SK-N-MC (cell line): ENCODE data around the gene BRD1.
"Not testable (repeated sequence)": the region's sequence is repeated elsewhere in the genome, so short reads cannot be mapped to it uniquely, and the experiment has no call there.

Source experiments
- DNase-seq: peaks from one replicate; pipeline ENCODE4 v3.0.0-alpha.2; 2011; ENCODE audit warnings: low read depth, low spot score
- H3K27ac ChIP-seq: fragments of 200-600 bp; sonication (generic); 2 replicates; pipeline ENCODE4 v1.5.1; 2016; ENCODE audit warnings: mixed run types
- H3K36me3 ChIP-seq: fragments of 200-600 bp; sonication (generic); 2 replicates; pipeline ENCODE4 v1.6.1; 2017; ENCODE audit warnings: antibody characterized with exemption, low read length, mixed read lengths; ENCODE audit not compliant: insufficient read depth
- H3K4me3 ChIP-seq: fragments of 200-600 bp; sonication (generic); 2 replicates; pipeline ENCODE4 v1.5.1; 2016
- H3K9ac ChIP-seq: fragments of 200-600 bp; sonication (generic); 2 replicates; pipeline ENCODE4 v1.8.0; 2017; ENCODE audit warnings: mixed run types, mixed read lengths; ENCODE audit not compliant: insufficient read length
- H3K9me3 ChIP-seq: fragments of 200-600 bp; sonication (generic); 2 replicates; pipeline ENCODE4 v1.6.1; 2017; ENCODE audit warnings: low read depth, mild to moderate bottlenecking, antibody characterized with exemption, low read length, moderate library complexity, mixed read lengths
- EZH2 ChIP-seq: fragments of 200-600 bp; sonication (generic); IDR thresholded peaks from one replicate; pipeline ENCODE4 v1.6.1; 2017; ENCODE audit warnings: antibody characterized with exemption
- FOXP2 ChIP-seq: optimal IDR thresholded peaks from 2 replicates; pipeline ENCODE3; 2011; ENCODE audit warnings: mild to moderate bottlenecking, moderate library complexity; ENCODE audit not compliant: insufficient read depth; ENCODE audit errors: extremely low read length, control extremely low read depth
- POLR2AphosphoS5 ChIP-seq: IDR thresholded peaks from 2 replicates; pipeline ENCODE4 v1.6.1; 2012; ENCODE audit warnings: mild to moderate bottlenecking, low read depth, low read length, borderline replicate concordance

Gene BRD1

GRCh38 chr22:49855251-49855911 is 27.7 kb upstream of the BRD1 start:
- H3K4me3 ChIP-seq: peak overlapping the region; percentile 76
- peak overlapping the region; percentile 73 for H3K9ac ChIP-seq
- H3K27ac ChIP-seq: 0 out of 2 replicates have a peak overlapping the region, but pooled peaks have one; percentile 17
- no peak for TF ChIP-seq FOXP2
- TF ChIP-seq POLR2AphosphoS5: no peak
- no peak for TF ChIP-seq EZH2
- peaks cover 14% of the 10 kb centered on the region; the same call in 1 of the 2 replicates for H3K36me3 ChIP-seq
- H3K9me3 ChIP-seq: no peaks in the 10 kb centered on the region
- no peak for DNase-seq

- no peak for DNase-seq
- Histone ChIP-seq H3K36me3 (peaks cover 14% of the 10 kb centered on the region; the same call in 1 of the 2 replicates), H3K9ac (peak overlapping the region; percentile 73), H3K27ac (peak overlapping the region; percentile 0; the same call in 1 of the 2 replicates), H3K4me3 (peak overlapping the region; percentile 76), H3K9me3 (no peaks in the 10 kb centered on the region)
- no peak for TF ChIP-seq POLR2AphosphoS5
- TF ChIP-seq EZH2: no peak
- no peak for TF ChIP-seq FOXP2
These were observed 26.5 kb upstream of the BRD1 start for GRCh38 chr22:49853981-49854831.

- Histone ChIP-seq H3K9me3 (no peaks in the 10 kb centered on the region), H3K4me3 (peak within 1 kb of the TSS; percentile 95), H3K36me3 (peaks cover 8% of the 10 kb centered on the region; the same call in 1 of the 2 replicates), H3K9ac (peak within 1 kb of the TSS; percentile 96), H3K27ac (peak within 1 kb of the TSS; percentile 85)
- DNase-seq: peak; percentile 61
- TF ChIP-seq POLR2AphosphoS5 (peak; percentile 91), FOXP2 (peak; percentile 69), EZH2 (no peak)
These were observed 25.5 kb upstream of the BRD1 start, which contains the start of gene ZBED4 for GRCh38 chr22:49852898-49853894. TSS of gene ZBED4 (plus strand) at chr22:49853844. CDS start at chr22:49883663, 29,819 bp downstream.

- not testable (repeated sequence) for H3K9ac ChIP-seq, H3K27ac ChIP-seq
These were observed 24.9 kb upstream of the BRD1 start for GRCh38 chr22:49852568-49852897.

GRCh38 chr22:49850959-49851802 is 23.5 kb upstream of the BRD1 start:
- H3K9me3 ChIP-seq: no peaks in the 10 kb centered on the region
- no peak overlapping the region for H3K4me3 ChIP-seq
- no peak overlapping the region for H3K27ac ChIP-seq
- H3K9ac ChIP-seq: no peak overlapping the region
- TF ChIP-seq FOXP2 (no peak), EZH2 (no peak), POLR2AphosphoS5 (no peak)
- H3K36me3 ChIP-seq: no peaks in the 10 kb centered on the region
- DNase-seq: no peak

More at GRCh38 chr22:49852568-49852897, 24.9 kb upstream of the BRD1 start:
- H3K4me3 ChIP-seq: peak overlapping the region; percentile 95
- not testable (repeated sequence) for H3K36me3 ChIP-seq, H3K9me3 ChIP-seq, DNase-seq

- H3K9ac ChIP-seq: no peak overlapping the region
- TF ChIP-seq FOXP2: no peak
- no peak for TF ChIP-seq EZH2
- no peak for TF ChIP-seq POLR2AphosphoS5
- no peak overlapping the region for H3K4me3 ChIP-seq
- H3K36me3 ChIP-seq: no peaks in the 10 kb centered on the region
- H3K27ac ChIP-seq: no peak overlapping the region
- H3K9me3 ChIP-seq: no peaks in the 10 kb centered on the region
- no peak for DNase-seq
These were observed 22.6 kb upstream of the BRD1 start for GRCh38 chr22:49850021-49850911.
